GM18907 (cell line): ENCODE results near the gene COL19A1.

Experiments
- ATAC-seq: cut with Tn5 transposase; IDR thresholded peaks from one replicate; pipeline ENCODE4 v1.9.1; 2021; ENCODE audit warnings: mild to moderate bottlenecking, moderate library complexity; ENCODE audit not compliant: unreplicated experiment

COL19A1 gene

DNA sequence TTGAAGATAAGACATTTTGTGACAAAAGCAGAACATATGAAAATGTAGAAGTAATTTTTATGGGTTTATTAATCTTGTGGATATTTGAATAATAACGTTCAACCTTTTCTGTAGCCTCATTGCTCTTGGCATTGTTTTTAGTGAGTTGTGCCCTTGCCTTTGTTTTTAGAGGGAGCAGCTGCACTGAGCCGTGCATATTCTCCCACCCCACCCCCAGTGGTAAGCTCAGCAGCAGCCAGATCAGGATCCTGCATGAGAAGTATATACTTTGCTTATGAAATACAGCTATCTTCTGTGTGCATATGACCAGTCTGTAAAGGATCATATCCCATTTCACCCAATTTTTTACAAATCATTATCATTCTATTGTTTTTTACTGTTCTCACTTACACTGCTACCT lies 252.3 kb downstream of the COL19A1 start:
- ATAC-seq, result no peak

DNA sequence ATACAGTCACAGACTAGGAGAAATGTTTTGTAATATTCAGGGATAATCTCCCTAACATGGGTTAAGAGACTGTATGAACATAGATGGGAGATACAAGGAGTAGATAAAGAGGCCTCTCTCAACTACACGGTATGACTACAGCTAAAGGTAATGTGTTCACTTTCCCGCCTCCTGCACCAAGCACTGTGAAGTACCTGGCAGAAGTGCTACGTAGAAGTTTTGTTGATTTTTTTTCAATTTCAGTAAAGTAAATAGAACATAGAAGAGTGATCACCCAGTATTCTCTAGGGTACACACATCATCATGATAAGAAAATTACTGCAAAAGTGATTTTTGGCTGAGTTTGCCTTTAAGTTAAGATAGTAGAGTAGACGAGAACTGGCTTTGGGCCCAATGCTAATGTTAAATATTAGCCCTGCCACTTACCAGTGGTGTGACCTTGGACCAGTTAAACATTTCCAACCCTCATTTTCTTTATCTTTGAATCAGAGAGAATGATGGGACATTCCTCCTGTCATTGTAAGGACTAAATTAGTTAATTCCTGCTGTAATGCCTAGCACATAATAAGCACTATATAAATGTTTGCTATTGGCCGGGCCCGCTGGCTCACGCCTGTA lies 253.0 kb downstream of the COL19A1 start:
- ATAC-seq, result no peak

DNA sequence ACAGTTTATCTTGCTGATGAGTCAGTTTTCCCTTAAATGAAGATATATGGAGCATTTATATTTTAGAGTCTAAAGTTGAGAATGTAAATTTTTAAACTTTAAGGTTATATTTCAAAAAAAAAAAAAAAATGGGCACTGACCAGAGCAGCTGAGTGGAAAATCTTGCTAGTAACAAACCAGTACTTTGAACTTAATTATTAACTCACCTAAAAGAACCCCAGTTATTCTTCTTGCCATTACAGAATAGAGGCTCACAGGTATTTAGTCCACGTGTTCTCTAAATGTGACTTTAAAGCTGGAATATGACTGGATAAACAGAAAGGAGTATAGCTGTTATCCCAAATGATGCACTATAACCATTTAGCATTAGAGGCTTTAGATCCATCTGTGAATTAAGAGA lies 258.1 kb downstream of the COL19A1 start:
- ATAC-seq, result peak; percentile 56

DNA sequence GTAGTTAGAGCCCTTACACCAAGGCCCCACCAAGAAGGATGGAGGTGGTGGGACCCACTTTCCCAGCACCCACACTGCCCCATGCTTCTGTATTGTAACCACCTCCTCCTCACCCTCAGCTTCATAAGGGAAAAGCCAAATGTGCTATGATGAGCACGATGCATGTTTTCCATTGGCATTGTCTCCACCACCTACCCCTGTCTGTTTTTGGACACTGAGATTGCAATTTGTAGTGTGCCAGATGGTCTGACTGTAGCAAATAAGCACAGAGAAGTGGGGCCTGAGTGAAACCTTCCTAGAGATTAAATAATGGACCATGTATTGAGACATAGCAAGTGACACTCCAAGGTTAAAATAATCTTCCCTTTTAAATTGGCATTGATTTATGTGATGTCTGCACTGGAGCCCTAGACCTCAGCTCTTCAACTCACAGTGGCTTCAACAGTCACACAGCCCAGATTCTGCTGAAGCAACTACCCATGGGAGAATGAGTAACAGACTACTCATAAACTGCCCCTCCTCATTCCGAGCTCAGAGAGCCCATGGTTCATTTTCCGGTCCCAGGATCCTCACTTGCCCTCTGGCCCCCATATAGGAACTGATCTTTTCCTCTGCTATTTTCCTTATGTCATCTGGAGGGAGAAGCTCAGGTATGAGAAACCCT lies 258.7 kb downstream of the COL19A1 start:
- peak; percentile 33 for ATAC-seq

DNA sequence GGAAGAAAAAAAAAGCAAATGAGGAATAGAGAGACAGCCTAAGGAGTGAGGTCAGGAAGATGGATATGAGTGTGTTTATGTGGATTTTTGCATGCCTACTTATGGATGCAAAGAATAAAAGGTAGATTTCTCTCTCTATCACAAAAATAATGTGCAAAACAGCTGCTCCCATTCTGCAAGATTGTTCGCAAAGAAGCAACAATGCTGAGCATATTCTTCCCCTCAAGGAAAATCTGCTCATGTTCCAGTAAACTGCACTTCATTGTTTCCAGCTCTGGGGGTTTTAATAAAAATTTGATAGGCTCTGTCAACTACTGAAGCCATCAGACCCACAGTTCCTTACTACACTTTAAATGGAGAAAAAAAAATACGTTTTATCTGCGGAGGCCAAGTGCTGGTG lies 259.2 kb downstream of the COL19A1 start:
- no peak for ATAC-seq

DNA sequence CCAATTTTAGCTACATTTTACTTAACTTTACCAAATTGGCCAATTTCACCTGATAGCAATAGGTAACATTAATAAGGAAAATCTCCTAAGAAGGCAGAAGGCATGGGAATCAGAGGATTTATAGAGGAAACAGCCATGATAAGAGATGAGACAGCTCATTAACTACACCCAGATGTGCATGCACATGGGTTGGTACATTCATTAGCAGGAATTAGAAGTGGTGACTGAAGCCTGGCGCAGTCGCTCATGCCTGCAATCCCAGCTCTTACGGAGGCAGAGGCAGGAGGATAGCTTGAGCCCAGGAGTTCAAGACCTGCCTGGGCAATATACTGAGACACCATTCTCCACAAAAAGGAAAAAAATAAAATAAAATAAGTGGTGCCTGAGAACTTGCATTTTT lies 263.0 kb downstream of the COL19A1 start:
- no peak for ATAC-seq

DNA sequence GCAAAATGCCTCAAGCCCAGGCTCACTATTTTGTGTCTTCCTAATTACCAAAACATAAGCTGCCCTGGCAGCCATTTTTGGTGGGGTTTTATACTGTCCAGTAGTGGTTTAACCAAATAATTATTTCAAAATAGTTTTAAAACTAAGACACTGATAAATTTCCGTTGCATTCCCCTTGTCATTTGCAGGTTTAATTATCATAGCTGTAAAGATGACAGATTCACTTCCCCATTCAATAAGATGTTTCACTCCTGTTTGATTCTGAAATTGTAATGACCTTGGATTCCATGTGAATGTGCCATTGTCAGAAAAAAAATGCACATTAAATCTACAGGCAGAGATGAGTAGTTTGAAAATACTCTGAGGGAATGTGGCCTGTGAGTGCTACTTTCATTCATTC lies 264.5 kb downstream of the COL19A1 start:
- ATAC-seq, result peak; percentile 14

DNA sequence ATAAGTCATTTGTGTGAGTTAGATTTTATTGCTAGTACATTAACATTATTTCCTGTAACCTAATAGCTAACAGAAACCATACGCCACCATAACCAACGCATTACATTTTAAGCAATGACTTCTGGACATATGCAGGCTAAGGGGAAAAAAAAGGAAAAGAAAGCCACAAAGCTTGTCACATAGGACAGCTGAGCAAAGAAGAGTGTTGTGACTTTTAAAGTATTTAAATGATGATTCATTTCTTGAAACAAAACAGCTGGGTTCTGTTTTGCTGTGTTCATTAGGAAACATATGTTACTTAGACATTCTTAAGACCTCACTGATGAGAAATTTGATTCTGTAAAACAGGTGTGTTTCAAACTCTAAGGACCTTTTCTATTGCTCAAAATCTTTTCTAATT lies 265.2 kb downstream of the COL19A1 start:
- peak; percentile 91 for ATAC-seq

DNA sequence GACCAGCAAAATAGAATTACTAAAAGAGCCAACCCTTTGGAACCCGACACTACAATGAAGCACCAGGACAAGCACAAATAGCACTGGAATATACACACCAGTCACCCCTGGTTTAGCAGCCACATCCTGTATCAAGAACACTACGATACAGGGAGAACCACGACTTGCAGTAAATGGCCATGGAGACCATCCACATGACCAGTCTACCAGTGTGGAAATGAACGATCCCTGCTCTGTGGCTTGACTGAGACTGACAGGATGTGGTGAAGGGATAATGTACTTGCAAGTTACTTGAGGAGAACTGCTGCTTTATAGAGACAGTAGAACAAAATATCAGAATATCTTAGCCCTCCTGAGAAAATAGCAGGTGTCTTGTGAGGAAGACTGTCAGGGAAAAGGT lies 266.9 kb downstream of the COL19A1 start:
- ATAC-seq, result no peak

DNA sequence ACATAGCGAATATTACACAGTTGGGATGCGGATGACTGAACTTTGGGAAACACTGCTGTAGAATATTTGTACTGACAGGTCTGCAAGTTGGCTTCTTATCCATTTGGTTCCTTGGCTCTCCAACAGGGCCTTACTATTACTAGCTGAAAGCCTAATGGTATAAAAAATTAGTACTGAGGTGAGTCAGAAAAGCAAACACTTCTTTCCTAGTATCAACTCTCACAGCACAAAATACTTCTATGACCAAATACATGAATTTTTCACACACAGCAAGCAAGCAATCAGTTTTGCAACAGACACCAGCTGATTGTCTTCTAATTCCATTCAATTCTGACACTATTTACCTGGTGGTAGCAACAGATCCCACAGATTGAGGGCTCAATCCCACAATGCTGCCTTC lies 268.2 kb downstream of the COL19A1 start:
- no peak for ATAC-seq

DNA sequence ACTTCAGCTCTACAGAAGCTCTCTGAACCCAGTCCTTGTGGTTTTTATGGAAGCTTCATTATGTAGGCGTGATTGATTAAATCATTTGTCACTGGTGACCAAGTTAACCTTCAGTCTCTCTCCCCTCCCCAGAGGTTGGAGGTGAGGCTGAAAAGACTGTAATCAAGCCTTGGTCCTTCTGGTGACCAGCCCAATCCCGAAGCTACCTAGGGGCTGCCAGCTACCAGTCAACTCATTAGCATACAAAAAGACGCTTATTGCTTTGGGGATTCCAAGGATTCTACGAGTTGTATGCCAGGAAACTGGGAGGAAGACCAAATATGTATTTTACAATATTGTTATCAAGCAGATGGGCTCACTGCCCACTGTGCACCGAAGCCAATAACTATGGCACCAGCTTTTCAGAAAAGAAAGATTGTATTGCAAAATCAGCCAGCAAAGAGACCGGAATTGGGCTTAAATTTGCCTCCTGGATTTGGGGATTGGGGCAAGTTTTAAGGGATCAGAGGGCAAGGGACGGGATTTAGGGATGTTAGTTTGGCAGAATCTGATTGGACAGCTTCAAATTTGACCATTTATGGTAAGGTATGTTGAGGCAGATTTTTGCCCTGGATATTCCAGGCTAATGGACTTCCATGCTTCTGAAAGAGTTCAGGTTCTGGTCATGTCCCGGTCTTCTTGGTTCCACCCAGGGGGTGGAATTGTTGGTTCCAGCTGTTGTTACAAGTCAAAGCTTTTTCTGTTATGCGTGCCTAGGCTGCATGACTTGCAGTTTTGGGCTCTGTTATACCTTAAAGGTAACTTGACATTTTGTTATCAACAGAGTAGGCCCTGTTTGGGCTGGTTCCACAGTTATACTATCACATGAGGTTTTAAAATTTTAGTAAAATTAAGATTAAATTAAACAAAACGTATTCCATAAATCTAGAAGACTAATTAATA lies 269.1 kb downstream of the COL19A1 start:
- no peak for ATAC-seq

DNA sequence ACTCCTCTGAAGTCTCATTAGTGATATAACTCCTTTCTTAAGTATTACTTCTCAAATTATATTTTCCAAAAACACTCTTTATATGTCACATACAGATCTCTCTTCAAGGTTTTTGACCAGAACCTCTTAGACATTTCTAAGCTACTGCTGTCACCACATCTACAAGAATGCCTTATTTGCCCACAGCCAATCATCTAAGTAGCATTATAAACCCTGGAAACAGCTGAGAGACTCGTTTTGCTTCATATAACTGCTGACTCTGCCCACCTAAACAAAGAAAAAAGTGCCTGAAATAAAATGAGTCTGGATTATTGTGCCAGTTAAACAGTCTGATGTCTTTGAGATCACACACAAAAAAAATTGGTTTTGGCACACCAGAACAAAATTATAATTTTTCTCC lies 270.6 kb downstream of the COL19A1 start:
- ATAC-seq, result no peak

DNA sequence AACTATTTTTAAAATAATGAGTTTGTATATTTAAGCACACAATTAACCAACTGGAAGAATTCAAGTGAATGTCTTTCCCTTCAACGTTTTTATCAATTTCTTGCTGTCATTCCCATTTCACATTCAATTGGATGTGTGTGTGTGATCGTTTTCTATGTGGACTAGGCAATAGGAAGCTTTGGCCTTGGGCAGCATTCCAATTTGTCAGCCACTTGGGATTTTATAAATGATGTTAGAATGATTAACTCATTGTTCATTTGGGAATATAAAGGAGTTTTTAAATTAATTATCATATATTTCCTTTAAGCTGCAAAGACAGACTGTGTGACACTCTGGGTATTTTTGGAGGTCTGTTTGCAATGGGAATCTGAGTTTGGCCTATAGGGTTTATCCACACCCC lies 274.1 kb downstream of the COL19A1 start:
- ATAC-seq, result no peak

DNA sequence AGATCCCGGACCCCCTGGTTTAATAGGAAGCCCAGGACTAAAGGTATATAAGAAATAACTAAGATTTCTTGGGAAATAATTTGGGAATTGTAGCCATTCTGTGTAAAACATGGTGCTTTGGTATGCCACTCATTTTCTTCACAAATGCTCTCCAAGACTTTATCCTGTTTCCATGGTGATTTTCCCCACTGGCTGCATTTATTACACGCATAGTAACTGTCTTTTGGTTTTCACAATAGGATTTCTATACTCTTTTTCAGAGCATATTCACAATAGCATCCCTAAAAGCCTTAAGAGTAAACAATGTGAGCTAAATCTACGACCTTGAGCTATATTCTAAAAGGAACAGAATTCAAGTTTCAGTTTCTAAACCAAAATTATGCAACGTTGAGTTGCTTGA lies 275.7 kb downstream of the COL19A1 start:
- ATAC-seq, result no peak

DNA sequence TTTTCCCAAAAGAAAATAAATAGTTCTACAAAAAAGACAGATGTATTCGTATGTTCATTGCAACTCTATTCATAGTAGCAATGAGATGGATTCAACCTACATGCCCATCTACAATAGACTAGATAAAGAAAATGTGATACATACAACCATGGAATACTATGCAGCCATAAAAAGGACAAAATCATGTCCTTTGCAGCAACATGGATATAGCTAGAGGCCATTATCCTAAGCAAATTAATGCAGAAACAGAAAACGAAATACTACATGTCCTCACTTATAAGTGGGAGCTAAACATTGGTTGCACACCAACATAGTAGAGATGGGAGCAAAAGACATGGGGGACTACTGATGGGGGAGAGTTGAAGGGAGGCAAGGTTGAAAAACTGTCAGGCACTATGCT lies 278.8 kb downstream of the COL19A1 start:
- ATAC-seq, result no peak

DNA sequence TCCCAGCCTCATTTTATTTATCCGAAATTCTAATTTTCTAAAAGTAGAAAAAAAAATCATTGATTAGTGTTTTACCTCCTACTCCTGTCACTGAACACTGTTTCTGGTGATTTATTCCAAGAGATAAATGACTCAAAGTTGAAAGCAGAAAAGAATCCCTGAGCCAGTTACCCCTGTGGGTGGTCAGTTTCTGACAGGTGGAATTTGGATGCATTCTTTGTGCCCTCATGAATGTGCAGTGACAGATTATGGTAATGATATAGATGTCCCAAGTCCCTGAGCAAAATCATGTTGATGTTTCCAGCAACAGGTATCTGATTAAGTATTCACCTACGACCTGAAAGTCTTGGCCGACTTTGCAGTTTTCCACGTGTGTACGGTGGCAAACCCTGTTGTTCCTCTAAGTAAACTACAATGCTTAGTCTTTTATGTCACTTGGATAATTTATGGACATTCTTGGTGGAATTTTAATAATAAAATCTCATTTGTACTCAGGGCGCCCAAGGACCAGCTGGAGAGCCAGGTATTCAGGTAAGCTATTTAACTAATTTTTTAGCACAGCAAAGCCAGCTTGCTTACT lies 282.9 kb downstream of the COL19A1 start:
- ATAC-seq, result no peak

DNA sequence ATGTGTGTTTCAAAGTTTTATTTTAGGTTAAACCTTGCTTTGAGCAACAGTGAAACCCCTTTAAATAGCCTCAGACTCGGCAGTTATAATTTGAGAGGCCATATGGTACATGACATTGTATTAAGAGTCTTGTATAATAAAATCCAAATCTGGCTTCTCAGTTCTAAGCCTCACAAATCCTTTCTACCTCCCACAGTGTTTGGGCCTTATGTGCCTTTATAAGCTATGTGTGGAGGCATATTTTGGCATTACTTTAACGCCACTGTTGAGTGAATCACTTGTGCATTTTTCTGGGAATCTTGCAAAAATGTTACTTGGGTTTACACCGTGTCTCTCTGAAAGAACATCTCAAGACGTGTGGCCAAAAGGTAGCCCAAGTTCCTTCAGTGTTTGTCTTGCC lies 284.2 kb downstream of the COL19A1 start:
- no peak for ATAC-seq

DNA sequence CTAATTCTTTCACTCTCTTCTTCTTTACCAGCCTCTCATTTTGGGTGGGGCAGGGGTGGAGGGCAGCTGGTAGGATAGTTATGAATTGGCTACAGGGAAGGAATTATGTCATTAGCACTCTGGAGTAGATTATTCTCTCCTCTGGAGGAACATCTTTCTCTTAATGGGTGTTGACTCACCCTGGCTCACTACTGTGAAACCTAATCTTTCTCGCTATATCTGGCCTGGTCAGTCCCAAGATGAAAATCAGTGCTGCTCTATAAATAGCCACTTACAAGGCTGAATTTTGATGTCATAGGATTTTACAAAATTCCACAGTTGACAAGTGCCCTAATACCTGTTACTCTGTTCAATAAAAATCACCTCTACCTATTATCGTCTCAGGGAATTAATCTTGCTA lies 285.3 kb downstream of the COL19A1 start:
- ATAC-seq, result no peak

DNA sequence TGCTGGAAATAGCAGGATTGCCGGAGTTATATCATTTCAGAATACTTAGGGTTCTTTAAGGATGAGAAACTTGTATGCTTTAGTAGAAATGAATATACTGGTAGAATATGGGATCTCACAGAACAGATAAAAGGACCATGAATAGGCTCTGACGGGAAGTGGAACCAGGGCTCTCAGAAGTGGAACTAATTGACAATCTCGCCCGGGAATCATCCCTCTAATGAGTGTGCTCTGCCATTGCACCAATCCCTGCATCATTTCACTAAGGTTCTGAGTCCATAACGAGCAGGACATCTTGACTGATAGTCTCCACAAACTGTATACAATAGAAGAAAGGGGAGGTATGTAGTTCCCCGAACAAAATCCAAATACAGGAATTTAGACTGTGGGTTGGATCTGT lies 286.4 kb downstream of the COL19A1 start:
- ATAC-seq, result no peak

DNA sequence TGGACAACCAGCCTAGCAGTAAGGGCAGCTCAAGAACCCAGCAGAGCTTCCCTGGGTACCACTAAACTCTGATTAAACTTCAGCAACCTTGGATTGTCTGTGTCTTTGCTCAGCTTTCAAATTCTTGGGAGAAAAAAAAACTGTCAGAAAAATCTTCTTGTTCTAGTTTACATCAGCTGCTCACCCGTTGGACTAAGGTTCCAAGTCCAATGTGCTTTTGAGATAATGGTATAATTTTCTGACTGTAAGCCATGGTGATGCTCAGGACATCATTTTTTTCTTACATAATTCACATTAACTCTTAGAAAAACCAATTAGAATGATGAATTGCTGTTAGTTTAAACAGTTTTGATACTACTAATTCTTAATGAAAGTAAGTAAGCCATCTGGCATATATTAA lies 290.7 kb downstream of the COL19A1 start:
- ATAC-seq, result no peak

DNA sequence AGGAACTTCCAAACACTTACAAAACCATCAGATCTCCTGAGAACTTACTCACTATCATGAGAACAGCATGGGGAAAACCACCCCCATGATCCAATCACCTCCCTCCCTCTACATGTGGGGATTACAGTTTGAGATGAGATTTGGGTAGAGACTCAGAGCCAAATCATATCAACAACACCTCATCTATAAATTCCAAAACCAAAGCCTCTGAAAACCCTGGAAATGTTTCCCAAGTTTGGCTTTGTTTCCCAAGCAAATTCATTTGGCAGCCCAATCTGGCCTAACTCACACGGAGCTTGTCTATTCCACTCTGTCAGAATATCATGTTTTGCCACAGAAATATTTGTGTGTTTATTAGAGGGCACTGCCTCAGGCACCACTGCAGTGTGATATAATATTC lies 293.9 kb downstream of the COL19A1 start:
- ATAC-seq, result no peak

DNA sequence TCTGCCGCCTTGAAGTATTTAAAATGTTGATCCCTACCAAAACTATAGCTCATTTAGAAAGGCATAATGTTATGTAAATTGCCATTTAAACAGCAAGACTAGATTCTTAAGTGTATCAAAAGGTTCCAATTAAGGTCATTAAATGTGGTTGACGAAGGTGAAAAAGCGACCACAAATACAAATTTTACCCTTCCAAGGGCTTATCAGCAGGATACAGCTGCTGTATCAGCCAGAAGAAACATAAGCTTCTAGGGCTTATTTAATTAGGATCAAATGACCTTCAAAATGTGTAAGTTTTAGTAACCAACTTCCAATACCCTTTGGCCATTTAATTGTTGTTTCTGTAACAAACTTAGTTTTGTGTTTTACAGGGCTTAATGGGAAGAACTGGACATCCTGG lies 296.6 kb downstream of the COL19A1 start:
- ATAC-seq, result no peak
